ENCODE data around the gene SFRP2.

DNA sequence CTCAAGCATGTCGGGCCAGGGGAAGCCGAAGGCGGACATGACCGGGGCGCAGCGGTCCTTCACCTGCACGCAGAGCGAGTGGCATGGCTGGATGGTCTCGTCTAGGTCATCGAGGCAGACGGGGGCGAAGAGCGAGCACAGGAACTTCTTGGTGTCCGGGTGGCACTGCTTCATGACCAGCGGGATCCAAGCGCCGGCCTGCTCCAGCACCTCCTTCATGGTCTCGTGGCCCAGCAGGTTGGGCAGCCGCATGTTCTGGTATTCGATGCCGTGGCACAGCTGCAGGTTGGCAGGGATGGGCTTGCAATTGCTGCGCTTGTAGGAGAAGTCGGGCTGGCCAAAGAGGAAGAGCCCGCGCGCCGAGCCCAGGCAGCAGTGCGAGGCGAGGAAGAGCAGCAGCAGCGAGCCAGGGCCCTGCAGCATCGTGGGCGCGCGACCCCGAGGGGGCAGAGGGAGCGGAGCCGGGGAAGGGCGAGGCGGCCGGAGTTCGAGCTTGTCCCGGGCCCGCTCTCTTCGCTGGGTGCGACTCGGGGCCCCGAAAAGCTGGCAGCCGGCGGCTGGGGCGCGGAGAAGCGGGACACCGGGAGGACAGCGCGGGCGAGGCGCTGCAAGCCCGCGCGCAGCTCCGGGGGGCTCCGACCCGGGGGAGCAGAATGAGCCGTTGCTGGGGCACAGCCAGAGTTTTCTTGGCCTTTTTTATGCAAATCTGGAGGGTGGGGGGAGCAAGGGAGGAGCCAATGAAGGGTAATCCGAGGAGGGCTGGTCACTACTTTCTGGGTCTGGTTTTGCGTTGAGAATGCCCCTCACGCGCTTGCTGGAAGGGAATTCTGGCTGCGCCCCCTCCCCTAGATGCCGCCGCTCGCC is at the start of gene SFRP2:
- TF ChIP-seq, protein P1, sequence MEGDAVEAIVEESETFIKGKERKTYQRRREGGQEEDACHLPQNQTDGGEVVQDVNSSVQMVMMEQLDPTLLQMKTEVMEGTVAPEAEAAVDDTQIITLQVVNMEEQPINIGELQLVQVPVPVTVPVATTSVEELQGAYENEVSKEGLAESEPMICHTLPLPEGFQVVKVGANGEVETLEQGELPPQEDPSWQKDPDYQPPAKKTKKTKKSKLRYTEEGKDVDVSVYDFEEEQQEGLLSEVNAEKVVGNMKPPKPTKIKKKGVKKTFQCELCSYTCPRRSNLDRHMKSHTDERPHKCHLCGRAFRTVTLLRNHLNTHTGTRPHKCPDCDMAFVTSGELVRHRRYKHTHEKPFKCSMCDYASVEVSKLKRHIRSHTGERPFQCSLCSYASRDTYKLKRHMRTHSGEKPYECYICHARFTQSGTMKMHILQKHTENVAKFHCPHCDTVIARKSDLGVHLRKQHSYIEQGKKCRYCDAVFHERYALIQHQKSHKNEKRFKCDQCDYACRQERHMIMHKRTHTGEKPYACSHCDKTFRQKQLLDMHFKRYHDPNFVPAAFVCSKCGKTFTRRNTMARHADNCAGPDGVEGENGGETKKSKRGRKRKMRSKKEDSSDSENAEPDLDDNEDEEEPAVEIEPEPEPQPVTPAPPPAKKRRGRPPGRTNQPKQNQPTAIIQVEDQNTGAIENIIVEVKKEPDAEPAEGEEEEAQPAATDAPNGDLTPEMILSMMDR (IDR thresholded peaks at IDR 0.05) = no peak
- no peak for TF ChIP-seq POLR2A (IDR thresholded peaks at IDR 0.05)

Measured in heart left ventricle (tissue), 13 donors.